BE2C (cell line): ENCODE measurements around the gene ROBO1.
"Not testable (repeated sequence)": the region's sequence is repeated elsewhere in the genome, so short reads cannot be mapped to it uniquely, and the experiment has no call there.

Source experiments
- DNase-seq: peaks from one replicate; pipeline ENCODE4 v3.0.0-alpha.2; 2020
- H3K27me3 ChIP-seq: fragments of 250-450 bp; sonication (Bioruptor Pico); 2 replicates; pipeline ENCODE4 v1.5.1; 2020; ENCODE audit warnings: mild to moderate bottlenecking
- H3K36me3 ChIP-seq: fragments of 250-450 bp; sonication (Bioruptor Pico); 2 replicates; pipeline ENCODE4 v1.5.1; 2020; ENCODE audit warnings: mild to moderate bottlenecking
- H3K4me1 ChIP-seq: fragments of 250-450 bp; sonication (Bioruptor Pico); 2 replicates; pipeline ENCODE4 v1.5.1; 2020
- H3K4me3 ChIP-seq: 2 replicates; pipeline ENCODE4 v1.5.1; 2011; ENCODE audit warnings: low read depth, low read length
- H3K9me3 ChIP-seq: fragments of 250-450 bp; sonication (Bioruptor Pico); 2 replicates; pipeline ENCODE4 v1.5.1; 2020
- CTCF ChIP-seq: IDR thresholded peaks from 2 replicates; pipeline ENCODE4 v1.5.1; 2012; ENCODE audit warnings: mild to moderate bottlenecking, low read depth, low read length

The ROBO1 gene

DNA sequence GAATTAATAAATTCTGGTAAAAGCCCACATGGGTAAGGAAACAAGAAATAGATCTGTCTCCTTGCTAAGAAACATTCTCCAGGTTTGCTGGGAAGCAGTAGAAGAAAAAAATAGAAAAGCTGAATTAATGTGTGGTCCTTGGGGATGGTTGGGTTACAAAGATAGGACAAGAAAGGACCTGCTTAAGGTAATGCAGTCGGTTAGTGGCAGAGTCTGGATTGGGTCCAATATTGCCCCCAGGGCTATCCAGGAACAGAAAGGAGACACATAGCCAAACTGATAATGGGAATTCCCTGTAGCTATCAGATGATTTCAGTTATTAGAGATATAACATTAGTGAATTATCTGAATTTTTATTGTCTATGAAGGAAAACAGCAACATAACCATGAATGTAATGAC, 584.3 kb downstream of the ROBO1 start:
- no peaks in the 10 kb centered on the region for H3K27me3 ChIP-seq
- no peaks in the 10 kb centered on the region for H3K9me3 ChIP-seq
- peaks cover 4% of the 10 kb centered on the region for H3K4me1 ChIP-seq
- peak; percentile 78 for DNase-seq
- no peaks in the 10 kb centered on the region for H3K36me3 ChIP-seq
- H3K4me3 ChIP-seq, result no peak overlapping the region
- no peak for TF ChIP-seq CTCF

DNA sequence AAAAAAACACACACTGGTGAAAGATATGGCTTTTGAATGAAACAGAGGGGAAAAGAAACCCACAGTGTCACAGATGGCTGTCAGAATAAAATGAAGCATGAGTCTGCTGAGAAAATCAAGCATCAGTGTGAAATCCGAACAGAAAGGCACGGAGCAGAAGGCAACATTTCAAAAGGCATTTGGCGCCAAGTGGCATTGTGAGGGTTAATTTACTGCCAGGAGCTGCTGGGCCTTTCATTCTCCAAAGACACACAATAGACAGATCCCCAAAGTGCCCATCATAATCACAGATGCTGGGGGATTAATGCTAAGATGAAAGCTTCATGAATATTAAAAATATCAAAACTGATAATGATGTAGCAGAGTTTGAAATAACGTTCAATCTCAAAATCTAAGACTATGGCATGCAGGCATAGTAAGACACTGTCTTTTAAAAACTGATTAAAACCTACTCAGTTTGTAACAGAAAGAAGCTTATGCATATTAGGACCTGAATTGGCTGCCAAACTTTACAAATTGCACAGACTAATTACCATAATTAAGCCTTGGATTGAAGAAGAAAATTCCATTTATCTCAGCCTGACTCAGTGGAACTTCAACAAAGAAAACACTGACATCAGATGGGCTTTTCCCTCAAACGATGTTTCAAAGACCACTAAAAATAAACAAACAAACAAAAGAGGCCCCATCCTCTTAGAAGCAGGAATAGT, 589.2 kb downstream of the ROBO1 start:
- Histone ChIP-seq H3K4me1 (peaks cover 9% of the 10 kb centered on the region), H3K4me3 (no peak overlapping the region)
- no peak for DNase-seq

GRCh38 chr3:79175870-79176269, 591.9 kb downstream of the ROBO1 start:
- DNase-seq, result peak; percentile 52
- no peak for TF ChIP-seq CTCF
- Histone ChIP-seq H3K4me3 (no peak overlapping the region), H3K4me1 (peaks cover 4% of the 10 kb centered on the region), H3K27me3 (no peaks in the 10 kb centered on the region), H3K9me3 (no peaks in the 10 kb centered on the region; the same call in 1 of the 2 replicates), H3K36me3 (no peaks in the 10 kb centered on the region)

More for the DNA sequence above, 589.2 kb downstream of the ROBO1 start:
- Histone ChIP-seq H3K36me3 (no peaks in the 10 kb centered on the region), H3K9me3 (no peaks in the 10 kb centered on the region; the same call in 1 of the 2 replicates), H3K27me3 (no peaks in the 10 kb centered on the region)
- TF ChIP-seq CTCF, result no peak

DNA sequence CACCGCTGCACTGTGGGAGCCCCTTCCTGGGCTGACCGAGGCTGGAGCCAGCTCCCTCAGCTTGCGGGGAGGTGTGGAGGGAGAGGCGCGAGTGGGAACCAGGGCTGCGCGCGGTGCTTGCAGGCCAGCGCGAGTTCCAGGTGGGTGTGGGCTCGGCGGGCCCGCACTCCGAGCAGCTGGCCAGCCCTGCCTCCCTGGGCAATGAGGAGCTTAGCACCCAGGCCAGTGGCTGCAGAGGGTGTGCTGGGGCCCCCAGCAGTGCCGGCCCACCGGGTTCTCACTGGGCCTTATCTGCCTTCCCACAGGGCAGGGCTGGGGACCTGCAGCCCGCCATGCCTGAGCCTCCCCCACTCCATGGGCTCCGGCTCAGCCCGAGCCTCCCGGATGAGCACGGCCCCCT, 594.5 kb downstream of the ROBO1 start:
- H3K4me1 ChIP-seq, H3K4me3 ChIP-seq, DNase-seq, H3K36me3 ChIP-seq, H3K9me3 ChIP-seq, H3K27me3 ChIP-seq: not testable (repeated sequence)

DNA sequence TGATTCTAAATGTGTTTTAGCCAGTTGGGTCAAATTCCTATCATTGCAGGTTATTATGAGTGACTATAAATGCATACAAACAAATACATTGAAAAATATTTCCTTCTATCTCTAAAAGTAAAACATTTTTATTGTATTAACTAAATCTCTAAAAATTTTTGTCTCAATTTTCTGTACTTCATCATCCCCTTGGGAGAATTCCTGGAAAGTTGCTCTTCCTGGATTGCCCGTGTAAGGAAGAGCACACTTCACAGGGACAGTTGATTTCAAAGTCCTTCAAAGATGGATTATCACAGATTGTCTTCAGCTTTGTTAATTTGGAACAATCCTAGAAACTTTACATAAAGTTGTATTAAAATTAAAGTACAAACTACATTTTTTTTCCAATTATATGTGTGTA, 595.6 kb downstream of the ROBO1 start:
- Histone ChIP-seq H3K4me3 (no peak overlapping the region), H3K9me3 (no peaks in the 10 kb centered on the region; the same call in 1 of the 2 replicates), H3K4me1 (peaks cover 4% of the 10 kb centered on the region), H3K36me3 (no peaks in the 10 kb centered on the region), H3K27me3 (no peaks in the 10 kb centered on the region)
- DNase-seq, result no peak
- TF ChIP-seq CTCF, result no peak

- DNase-seq, result no peak
- Histone ChIP-seq H3K36me3 (no peaks in the 10 kb centered on the region), H3K4me1 (no peaks in the 10 kb centered on the region), H3K9me3 (no peaks in the 10 kb centered on the region; the same call in 1 of the 2 replicates), H3K4me3 (no peak overlapping the region), H3K27me3 (no peaks in the 10 kb centered on the region)
- TF ChIP-seq CTCF, result no peak
These were observed 597.8 kb downstream of the ROBO1 start for GRCh38 chr3:79170021-79170420.
